HL-60 (cell line): Measurements from ENCODE around the gene ABCC8.

ENCODE experiments used
- CTCF ChIP-seq: IDR thresholded peaks from one replicate; pipeline ENCODE4 v1.5.1; 2011; ENCODE audit warnings: low read length, control low read depth, inconsistent platforms; ENCODE audit not compliant: insufficient read depth
- POLR2AphosphoS5 ChIP-seq: IDR thresholded peaks from 2 replicates; pipeline ENCODE4 v1.6.1; 2012; ENCODE audit warnings: low read depth
- REST ChIP-seq: IDR thresholded peaks from 2 replicates; pipeline ENCODE4 v1.6.1; 2012; ENCODE audit warnings: low read depth; ENCODE audit not compliant: insufficient replicate concordance
- SPI1 ChIP-seq: IDR thresholded peaks from 2 replicates; pipeline ENCODE4 v1.6.1; 2012; ENCODE audit warnings: low read depth, mild to moderate bottlenecking, borderline replicate concordance

- no peak for TF ChIP-seq CTCF
- no peak for TF ChIP-seq POLR2AphosphoS5
- TF ChIP-seq REST, result peak; percentile 17
- no peak for TF ChIP-seq SPI1
Measured at GRCh38 chr11:17353821-17354600, 122.6 kb downstream of the ABCC8 start.
